HEK293 (cell line): ENCODE measurements around the gene TSKU.

ENCODE experiments used
- ATF2 ChIP-seq: fragments of 450-650 bp; formaldehyde crosslinking; IDR thresholded peaks from 2 replicates; pipeline ENCODE4 v1.5.1; 2016; ENCODE audit warnings: missing biosample characterization, missing genetic modification characterization, low read depth
- BCL11B ChIP-seq: fragments of 450-650 bp; formaldehyde crosslinking; IDR thresholded peaks from 2 replicates; pipeline ENCODE4 v1.5.1; 2016; ENCODE audit warnings: low read depth, missing biosample characterization, missing genetic modification characterization
- GLI4 ChIP-seq: fragments of 450-650 bp; formaldehyde crosslinking; IDR thresholded peaks from 2 replicates; pipeline ENCODE4 v1.5.1; 2016; ENCODE audit warnings: missing biosample characterization, missing genetic modification characterization
- KLF7 ChIP-seq: fragments of 450-650 bp; formaldehyde crosslinking; IDR thresholded peaks from 2 replicates; pipeline ENCODE4 v1.5.1; 2016; ENCODE audit warnings: missing biosample characterization, missing genetic modification characterization, borderline replicate concordance
- KLF8 ChIP-seq: fragments of 450-650 bp; formaldehyde crosslinking; IDR thresholded peaks from 2 replicates; pipeline ENCODE4 v1.5.1; 2016; ENCODE audit warnings: missing biosample characterization, missing genetic modification characterization
- PATZ1 ChIP-seq: fragments of 450-650 bp; formaldehyde crosslinking; IDR thresholded peaks from 2 replicates; pipeline ENCODE4 v1.5.1; 2016; ENCODE audit warnings: missing biosample characterization, missing genetic modification characterization
- PRDM1 ChIP-seq: fragments of 450-650 bp; formaldehyde crosslinking; IDR thresholded peaks from 2 replicates; pipeline ENCODE4; 2016; ENCODE audit warnings: missing biosample characterization, missing genetic modification characterization
- PRDM4 ChIP-seq: fragments of 450-650 bp; formaldehyde crosslinking; IDR thresholded peaks from 2 replicates; pipeline ENCODE4 v1.5.1; 2017; ENCODE audit warnings: missing biosample characterization, missing genetic modification characterization
- REPIN1 ChIP-seq: fragments of 450-650 bp; formaldehyde crosslinking; IDR thresholded peaks from 2 replicates; pipeline ENCODE4 v1.5.1; 2017; ENCODE audit warnings: missing biosample characterization, missing genetic modification characterization, low read depth
- SP2 ChIP-seq: fragments of 450-650 bp; formaldehyde crosslinking; IDR thresholded peaks from 2 replicates; pipeline ENCODE4 v1.5.1; 2016; ENCODE audit warnings: missing biosample characterization, missing genetic modification characterization
- YY1 ChIP-seq: fragments of 450-650 bp; formaldehyde crosslinking; IDR thresholded peaks from 2 replicates; pipeline ENCODE4 v1.5.1; 2018; ENCODE audit warnings: missing biosample characterization, missing genetic modification characterization
- ZBTB20 ChIP-seq: fragments of 450-650 bp; formaldehyde crosslinking; IDR thresholded peaks from 2 replicates; pipeline ENCODE4 v1.5.1; 2016; ENCODE audit warnings: missing biosample characterization, missing genetic modification characterization
- ZBTB48 ChIP-seq: fragments of 450-650 bp; formaldehyde crosslinking; IDR thresholded peaks from 2 replicates; pipeline ENCODE4 v1.5.1; 2016; ENCODE audit warnings: missing biosample characterization, missing genetic modification characterization
- ZBTB7A ChIP-seq: fragments of 450-650 bp; formaldehyde crosslinking; IDR thresholded peaks from 2 replicates; pipeline ENCODE4 v1.5.1; 2016; ENCODE audit warnings: low read depth, missing biosample characterization, missing genetic modification characterization
- ZIC2 ChIP-seq: fragments of 450-650 bp; formaldehyde crosslinking; IDR thresholded peaks from 2 replicates; pipeline ENCODE4 v1.5.1; 2016; ENCODE audit warnings: missing biosample characterization, missing genetic modification characterization
- ZNF112 ChIP-seq: fragments of 450-650 bp; formaldehyde crosslinking; IDR thresholded peaks from 2 replicates; pipeline ENCODE4 v1.5.0; 2017; ENCODE audit warnings: missing biosample characterization, missing genetic modification characterization
- ZNF121 ChIP-seq: fragments of 450-650 bp; formaldehyde crosslinking; IDR thresholded peaks from 2 replicates; pipeline ENCODE4 v1.5.1; 2016; ENCODE audit warnings: missing biosample characterization, missing genetic modification characterization
- ZNF133 ChIP-seq: fragments of 450-650 bp; formaldehyde crosslinking; IDR thresholded peaks from 2 replicates; pipeline ENCODE4 v1.5.1; 2016; ENCODE audit warnings: missing biosample characterization, missing genetic modification characterization
- ZNF146 ChIP-seq: fragments of 450-650 bp; formaldehyde crosslinking; IDR thresholded peaks from 2 replicates; pipeline ENCODE4 v1.5.1; 2016; ENCODE audit warnings: missing biosample characterization, missing genetic modification characterization
- ZNF157 ChIP-seq: fragments of 450-650 bp; formaldehyde crosslinking; IDR thresholded peaks from 2 replicates; pipeline ENCODE4 v1.5.1; 2016; ENCODE audit warnings: missing biosample characterization, missing genetic modification characterization
- ZNF184 ChIP-seq: fragments of 450-650 bp; IDR thresholded peaks from 2 replicates; pipeline ENCODE4 v1.5.1; 2018; ENCODE audit warnings: missing biosample characterization, mild to moderate bottlenecking, missing genetic modification characterization
- ZNF221 ChIP-seq: fragments of 450-650 bp; formaldehyde crosslinking; IDR thresholded peaks from 2 replicates; pipeline ENCODE4 v1.5.1; 2017; ENCODE audit warnings: missing biosample characterization, missing genetic modification characterization, borderline replicate concordance
- ZNF223 ChIP-seq: fragments of 450-650 bp; formaldehyde crosslinking; IDR thresholded peaks from 2 replicates; pipeline ENCODE4 v1.5.1; 2016; ENCODE audit warnings: missing biosample characterization, missing genetic modification characterization
- ZNF23 ChIP-seq: fragments of 450-650 bp; formaldehyde crosslinking; IDR thresholded peaks from 2 replicates; pipeline ENCODE4 v1.5.1; 2016; ENCODE audit warnings: missing biosample characterization, missing genetic modification characterization, borderline replicate concordance
- ZNF274 ChIP-seq, 2 experiments: fragments of 200-500 bp in 1 of 2; fragments of 450-650 bp in 1 of 2; sonication (Bioruptor generic) in 1 of 2; formaldehyde crosslinking in 1 of 2; IDR thresholded peaks; 2 replicates each; pipeline versions ENCODE4 v1.5.1 to v1.6.1; 2014 to 2016; ENCODE audit warnings: borderline replicate concordance in 1 of 2, inconsistent platforms in 1 of 2, low read length in 1 of 2, missing biosample characterization in 1 of 2, missing genetic modification characterization in 1 of 2
- ZNF335 ChIP-seq: fragments of 450-650 bp; formaldehyde crosslinking; conservative IDR thresholded peaks from 2 replicates; pipeline ENCODE4 v1.5.1; 2016; ENCODE audit warnings: missing biosample characterization, missing genetic modification characterization
- ZNF350 ChIP-seq: fragments of 450-650 bp; formaldehyde crosslinking; IDR thresholded peaks from 2 replicates; pipeline ENCODE4 v1.5.0; 2017; ENCODE audit warnings: missing biosample characterization, mild to moderate bottlenecking, missing genetic modification characterization
- ZNF449 ChIP-seq: fragments of 450-650 bp; formaldehyde crosslinking; IDR thresholded peaks from 2 replicates; pipeline ENCODE4 v1.5.1; 2017; ENCODE audit warnings: missing biosample characterization, mild to moderate bottlenecking, missing genetic modification characterization, moderate library complexity
- ZNF548 ChIP-seq: fragments of 450-650 bp; formaldehyde crosslinking; IDR thresholded peaks from 2 replicates; pipeline ENCODE4 v1.5.1; 2016; ENCODE audit warnings: missing biosample characterization, missing genetic modification characterization
- ZNF621 ChIP-seq: fragments of 450-650 bp; formaldehyde crosslinking; IDR thresholded peaks from 2 replicates; pipeline ENCODE4 v1.5.1; 2017; ENCODE audit warnings: missing biosample characterization, missing genetic modification characterization
- ZNF660 ChIP-seq: fragments of 450-650 bp; IDR thresholded peaks from 2 replicates; pipeline ENCODE4 v1.5.1; 2018; ENCODE audit warnings: missing biosample characterization, mild to moderate bottlenecking, missing genetic modification characterization
- ZNF791 ChIP-seq: fragments of 450-650 bp; formaldehyde crosslinking; IDR thresholded peaks from 2 replicates; pipeline ENCODE4 v1.5.1; 2016; ENCODE audit warnings: missing biosample characterization, missing genetic modification characterization

Gene TSKU

GRCh38 chr11:76799066-76799804 lies 16.1 kb downstream of the TSKU start (continued):
- peak; percentile 22; the same call in 1 of the 2 replicates for TF ChIP-seq KLF8 (tag by site-specific recombination)
- TF ChIP-seq ZNF184, result no peak
- no peak for TF ChIP-seq ZNF221 (tag by site-specific recombination)
- TF ChIP-seq ATF2 (tag by site-specific recombination), result no peak
- no peak for TF ChIP-seq REPIN1 (tag by site-specific recombination)
- no peak for TF ChIP-seq ZNF121
- no peak for TF ChIP-seq ZNF223 (tag by site-specific recombination)
- TF ChIP-seq YY1 (tag by site-specific recombination), result 0 out of 2 replicates have a peak, but pooled peaks have one; percentile 21
- no peak for TF ChIP-seq ZNF157 (tag by site-specific recombination)
- no peak for TF ChIP-seq ZBTB7A (tag by site-specific recombination)
- TF ChIP-seq ZNF335 (tag by site-specific recombination), result peak; percentile 53
- no peak for TF ChIP-seq ZNF449 (tag by site-specific recombination)
- no peak; the same call in 1 of the 2 replicates for TF ChIP-seq ZNF660
- TF ChIP-seq SP2 (tag by site-specific recombination), result no peak
- TF ChIP-seq PATZ1 (tag by site-specific recombination), result peak; percentile 70
- no peak for TF ChIP-seq PRDM1 (tag by site-specific recombination)
- no peak for TF ChIP-seq KLF7
- TF ChIP-seq ZIC2 (tag by site-specific recombination), result peak; percentile 95
- no peak for TF ChIP-seq ZNF274 (IDR thresholded peaks at IDR 0.05; ENCODE audit: low read length)
- TF ChIP-seq ZNF274 (tag by site-specific recombination; IDR thresholded peaks at IDR 0.05; ENCODE audit: borderline replicate concordance), result no peak
- no peak for TF ChIP-seq ZBTB48 (tag by site-specific recombination)
- no peak for TF ChIP-seq ZNF112
- TF ChIP-seq ZNF146, result no peak
- no peak for TF ChIP-seq ZNF133 (tag by site-specific recombination)
- no peak for TF ChIP-seq ZNF791 (tag by site-specific recombination)
- 0 out of 2 replicates have a peak, but pooled peaks have one; percentile 17 for TF ChIP-seq ZBTB20 (tag by site-specific recombination)
- no peak for TF ChIP-seq BCL11B (tag by site-specific recombination)
- no peak for TF ChIP-seq GLI4 (tag by site-specific recombination)
- TF ChIP-seq ZNF621, result no peak
- no peak for TF ChIP-seq ZNF548 (tag by site-specific recombination)
- TF ChIP-seq ZNF23 (tag by site-specific recombination), result no peak
- TF ChIP-seq PRDM4 (tag by site-specific recombination), result no peak
- TF ChIP-seq ZNF350 (tag by site-specific recombination), result no peak
